K562 (cell line): ENCODE measurements around the gene PIH1D1. TPM values are rescaled to one million over a fixed set of nuclear protein-coding genes. Genes with fewer than 3 reads are reported as not detected.

Source experiments
- CBX5 ChIP-seq: IDR thresholded peaks from 2 replicates; pipeline ENCODE4 v1.6.1; 2014; ENCODE audit warnings: low read depth, borderline replicate concordance
- CCNT2 ChIP-seq: IDR thresholded peaks from 2 replicates; pipeline ENCODE4 v1.6.1; 2011; ENCODE audit warnings: borderline replicate concordance, low read depth, mild to moderate bottlenecking, moderate library complexity, mixed read lengths, low read length; ENCODE audit not compliant: insufficient read length; ENCODE audit errors: extremely low read depth
- CREM ChIP-seq: IDR thresholded peaks from 2 replicates; pipeline ENCODE4 v1.6.1; 2014; ENCODE audit warnings: antibody characterized with exemption, low read depth
- DIDO1 ChIP-seq: fragments of 450-650 bp; IDR thresholded peaks from 2 replicates; pipeline ENCODE4 v1.6.1; 2016; ENCODE audit warnings: low read depth, missing biosample characterization, missing genetic modification characterization
- ELF4 ChIP-seq: fragments of 450-650 bp; formaldehyde crosslinking; IDR thresholded peaks from 2 replicates; pipeline ENCODE4 v1.4.0; 2022; ENCODE audit warnings: missing genetic modification characterization
- GTF2F1 ChIP-seq: IDR thresholded peaks from 2 replicates; pipeline ENCODE4 v1.6.1; 2011; ENCODE audit warnings: low read depth, low read length, improper control_type of control experiment
- HMGN3 ChIP-seq: IDR thresholded peaks from 2 replicates; pipeline ENCODE4 v1.6.1; 2011; ENCODE audit warnings: borderline replicate concordance, low read depth, mild to moderate bottlenecking, mixed read lengths, low read length; ENCODE audit not compliant: insufficient read length; ENCODE audit errors: extremely low read depth
- HMGXB4 ChIP-seq: sonication (generic); formaldehyde crosslinking; IDR thresholded peaks from 2 replicates; pipeline ENCODE4 v1.8.1; 2023; ENCODE audit warnings: mild to moderate bottlenecking, missing genetic modification reagents
- KAT7 ChIP-seq: sonication (generic); formaldehyde crosslinking; IDR thresholded peaks from 2 replicates; pipeline ENCODE4 v1.8.0; 2022; ENCODE audit warnings: missing genetic modification reagents, mild to moderate bottlenecking, borderline replicate concordance
- MAZ ChIP-seq, 2 experiments: fragments of 450-650 bp in 1 of 2; sonication (generic) in 1 of 2; formaldehyde crosslinking; IDR thresholded peaks in 1 of 2; conservative IDR thresholded peaks in 1 of 2; 2 replicates each; pipeline versions ENCODE4 v1.4.0 to v1.5.0; 2020; ENCODE audit warnings: mild to moderate bottlenecking in 1 of 2, missing genetic modification reagents in 1 of 2
- NRF1 ChIP-seq, 2 experiments: fragments of 450-650 bp; IDR thresholded peaks in 1 of 2; conservative IDR thresholded peaks in 1 of 2; 2 replicates each; pipeline ENCODE4 v1.6.1; 2014; ENCODE audit warnings: mild to moderate bottlenecking in 2 of 2
- PHB2 ChIP-seq: fragments of 450-650 bp; IDR thresholded peaks from 2 replicates; pipeline ENCODE4 v1.6.1; 2017; ENCODE audit warnings: low read depth
- PKNOX1 ChIP-seq: fragments of 450-650 bp; IDR thresholded peaks from 2 replicates; pipeline ENCODE4 v1.6.1; 2016
- RAD51 ChIP-seq: fragments of 450-650 bp; IDR thresholded peaks from 2 replicates; pipeline ENCODE4 v1.7.1; 2016; ENCODE audit warnings: low read depth, mild to moderate bottlenecking, borderline replicate concordance
- RBM15 ChIP-seq: fragments of 200-400 bp; formaldehyde crosslinking; IDR thresholded peaks from 2 replicates; pipeline ENCODE4 v1.6.1; 2018; ENCODE audit warnings: mild to moderate bottlenecking, low read length, moderate library complexity; ENCODE audit not compliant: insufficient read depth
- RREB1 ChIP-seq: fragments of 250-450 bp; sonication (Bioruptor Pico); IDR thresholded peaks from 2 replicates; pipeline ENCODE4 v1.4.0; 2020
- SP1 ChIP-seq: sonication (generic); formaldehyde crosslinking; IDR thresholded peaks from 2 replicates; pipeline ENCODE4 v1.8.1; 2022; ENCODE audit warnings: mild to moderate bottlenecking, missing genetic modification reagents
- ZBTB7A ChIP-seq: IDR thresholded peaks from 2 replicates; pipeline ENCODE4 v1.6.1; 2011; ENCODE audit warnings: low read depth, mild to moderate bottlenecking, low read length, moderate library complexity, borderline replicate concordance; ENCODE audit not compliant: control insufficient read depth
- ZNF184 ChIP-seq: sonication (generic); formaldehyde crosslinking; IDR thresholded peaks from 2 replicates; pipeline ENCODE4 v1.5.0; 2020; ENCODE audit warnings: missing genetic modification reagents
- ZNF41 ChIP-seq: fragments of 250-450 bp; sonication (Bioruptor Pico); conservative IDR thresholded peaks from 2 replicates; pipeline ENCODE4 v1.4.0; 2020; ENCODE audit warnings: mild to moderate bottlenecking
- polyA plus RNA-seq, 8 experiments: library from polyadenylated mRNA; depleted of rRNA in 4 of 8; stranded (reverse) in 5 of 8; unstranded in 3 of 8; fragments of >200 nt; fragmentation: Nextera tagmentation in 2 of 8; fragmentation: Illumina TruSeq in 1 of 8; extraction: Ambion mirVana in 2 of 8; extraction: Trizol in 1 of 8; gene quantifications; 2 replicates each; pipeline versions ENCODE4 v1.2.1 to v1.2.3, GENCODE V29; 2011 to 2014; ENCODE audit warnings: inconsistent platforms in 1 of 8, missing spikeins in 1 of 8
- total RNA-seq, 7 experiments: library from RNA; depleted of rRNA in 6 of 7; stranded (reverse); fragments of >200 nt in 6 of 7; fragmentation: Illumina TruSeq in 2 of 7; extraction: Trizol in 2 of 7; gene quantifications; 2 replicates each; pipeline versions ENCODE4 v1.2.1 to v1.2.3, GENCODE V29; 2011 to 2021; ENCODE audit warnings: low replicate concordance in 1 of 7

Gene PIH1D1
- total and polyA plus RNA-seq, 9 of the 15 experiments (the other 6 are each of a cell fraction or from before 2014, with no cell fraction given): 26.5 to 224 (median 137) TPM

- TF ChIP-seq PKNOX1 (no peak), HMGXB4 (0 out of 2 replicates have a peak, but pooled peaks have one; percentile 58), NRF1 (conservative IDR thresholded peaks at IDR 0.05 in 1 of 2, IDR thresholded peaks at IDR 0.05 in 1 of 2) (0 out of 4 replicates have a peak, but pooled peaks of 1 of the 2 experiments have one; percentile 14), RBM15 (no peak), ELF4 (no peak), MAZ (CRISPR knock-in tag; conservative IDR thresholded peaks at IDR 0.05 in 1 of 2, IDR thresholded peaks at IDR 0.05 in 1 of 2) (no peak; a peak in 1 of 4 replicates), KAT7 (CRISPR knock-in tag) (no peak), DIDO1 (tag) (no peak), HMGN3 (peak; percentile 51), ZNF184 (no peak), GTF2F1 (no peak), CREM (no peak), CCNT2 (no peak), RREB1 (CRISPR knock-in tag) (no peak), ZBTB7A (peak; percentile 77; the same call in 1 of the 2 replicates), CBX5 (no peak), SP1 (CRISPR knock-in tag) (peak; percentile 40; the same call in 1 of the 2 replicates), RAD51 (peak; percentile 50; the same call in 1 of the 2 replicates), PHB2 (no peak), ZNF41 (CRISPR knock-in tag) (no peak)
These were observed 23.6 kb downstream of the PIH1D1 start (continued) for GRCh38 chr19:49427855-49428546.
